ENCODE measurements around the gene EXTL1.

Gene EXTL1

DNA sequence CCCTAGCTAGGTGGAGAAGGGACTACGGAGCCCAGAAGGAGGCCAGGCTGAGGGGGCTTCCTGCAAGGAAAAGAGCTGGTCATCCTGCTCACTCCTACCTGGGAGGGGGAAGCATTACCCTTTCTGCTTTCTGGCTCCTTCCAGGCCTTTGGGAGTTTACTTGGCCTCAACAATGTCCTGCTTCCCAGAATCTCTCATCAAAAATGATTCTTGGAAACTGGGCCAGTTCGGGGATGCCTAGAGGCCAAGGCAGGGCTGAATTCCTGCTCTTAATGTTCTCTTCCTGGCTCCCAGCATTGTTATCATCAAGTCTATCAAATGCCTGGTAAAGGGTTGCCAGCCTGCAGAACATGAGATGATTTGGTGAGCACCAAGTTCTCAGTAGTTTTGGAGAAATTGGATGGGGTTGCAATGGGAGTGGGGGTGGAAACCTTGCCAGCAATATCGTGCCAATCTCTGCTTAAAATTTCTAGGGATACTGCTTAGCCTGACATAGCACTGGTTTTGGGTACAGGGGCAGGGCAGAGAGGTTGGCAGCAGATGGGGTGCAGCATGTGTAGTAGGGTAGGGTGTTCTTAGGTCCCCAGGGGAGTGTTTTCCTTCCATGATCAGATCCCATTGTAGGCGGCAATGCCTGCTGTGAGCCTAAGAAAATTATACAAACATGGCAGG lies 16.0 kb upstream of the EXTL1 start:
- H3K4me3 Mint-ChIP-seq: no peak overlapping the region
- no peaks in the 10 kb centered on the region for H3K4me1 Mint-ChIP-seq (ENCODE audit: low read depth in 2 of 2)
- DNase-seq (no peak), ATAC-seq (replicated peaks) (no peak)
- H3K27ac Mint-ChIP-seq: no peak overlapping the region
- peaks cover 29 to 53% of the 10 kb centered on the region in 2 donors for H3K27me3 Mint-ChIP-seq
- no peaks in the 10 kb centered on the region for H3K9me3 Mint-ChIP-seq
- no peaks in the 10 kb centered on the region for H3K36me3 Mint-ChIP-seq (ENCODE audit: insufficient read depth)

DNA sequence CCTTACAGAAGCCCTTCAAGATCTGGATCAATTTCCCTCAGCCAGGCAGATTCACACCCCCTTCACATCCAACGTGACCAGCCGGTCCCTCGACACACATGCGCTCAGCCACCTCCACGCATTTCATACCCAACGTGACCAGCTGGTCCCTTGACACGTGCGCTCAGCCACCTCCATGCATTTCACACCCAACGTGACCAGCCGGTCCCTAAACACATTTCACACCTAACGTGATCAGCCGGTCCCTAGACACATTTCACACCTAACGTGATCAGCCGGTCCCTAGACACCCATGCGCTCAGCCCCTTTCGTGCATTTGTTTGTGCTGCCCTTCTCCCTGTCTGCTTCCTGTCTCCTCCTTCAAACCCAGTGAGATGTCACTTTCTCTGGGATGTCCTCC lies 14.9 kb upstream of the EXTL1 start:
- no peaks in the 10 kb centered on the region for H3K36me3 Mint-ChIP-seq (ENCODE audit: insufficient read depth)
- ATAC-seq (replicated peaks): no peak
- no peaks in the 10 kb centered on the region for H3K4me1 Mint-ChIP-seq (ENCODE audit: low read depth in 2 of 2)

GRCh38 chr1:26009796-26010447 lies 11.7 kb upstream of the EXTL1 start:
- DNase-seq (no peak), ATAC-seq (replicated peaks) (no peak)
- H3K4me1 Mint-ChIP-seq (ENCODE audit: low read depth in 2 of 2): no peaks in the 10 kb centered on the region
- H3K9me3 Mint-ChIP-seq: no peaks in the 10 kb centered on the region
- no peak overlapping the region for H3K4me3 Mint-ChIP-seq
- H3K36me3 Mint-ChIP-seq (ENCODE audit: insufficient read depth): peaks cover 3% of the 10 kb centered on the region
- no peak overlapping the region for H3K27ac Mint-ChIP-seq
- peaks cover 20 to 36% of the 10 kb centered on the region in 2 donors for H3K27me3 Mint-ChIP-seq

More for the DNA sequence above, 14.9 kb upstream of the EXTL1 start:
- H3K27ac Mint-ChIP-seq: no peak overlapping the region
- no peak for DNase-seq
- no peak overlapping the region for H3K4me3 Mint-ChIP-seq
- H3K9me3 Mint-ChIP-seq: no peaks in the 10 kb centered on the region
- peaks cover 29 to 53% of the 10 kb centered on the region in 2 donors for H3K27me3 Mint-ChIP-seq

DNA sequence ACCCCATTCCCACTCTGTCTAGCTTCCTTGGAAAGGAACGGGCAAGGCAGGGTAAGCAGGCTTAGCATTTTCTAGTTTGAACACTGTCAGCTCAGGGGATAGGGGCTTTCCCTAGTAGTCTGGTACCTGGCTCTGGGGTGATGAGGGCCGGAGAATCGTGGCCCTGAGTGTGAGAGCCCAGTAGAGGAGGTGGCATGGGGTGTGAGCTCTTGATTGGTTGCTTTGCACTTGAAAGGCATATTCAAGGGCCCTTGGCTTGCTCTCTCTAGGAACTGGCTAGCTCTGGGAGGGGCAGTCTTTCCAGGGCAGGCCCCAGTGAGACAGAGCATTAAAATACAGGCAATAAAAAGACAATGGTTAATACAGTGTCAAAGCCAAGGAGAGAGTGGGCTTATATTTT lies 10.8 kb upstream of the EXTL1 start:
- Mint-ChIP-seq H3K4me3 (no peak overlapping the region), H3K27me3 (peaks cover 15 to 27% of the 10 kb centered on the region in 2 donors), H3K9me3 (no peaks in the 10 kb centered on the region), H3K36me3 (ENCODE audit: insufficient read depth) (peaks cover 3% of the 10 kb centered on the region), H3K4me1 (ENCODE audit: low read depth in 2 of 2) (no peaks in the 10 kb centered on the region), H3K27ac (no peak overlapping the region)
- DNase-seq (no peak), ATAC-seq (replicated peaks) (no peak)

- no peaks in the 10 kb centered on the region for H3K9me3 Mint-ChIP-seq
- ATAC-seq (replicated peaks) (no peak), DNase-seq (no peak)
- H3K27ac Mint-ChIP-seq: no peak overlapping the region
- H3K4me3 Mint-ChIP-seq: no peak overlapping the region
- peaks cover 3% of the 10 kb centered on the region for H3K36me3 Mint-ChIP-seq (ENCODE audit: insufficient read depth)
- peaks cover 4 to 15% of the 10 kb centered on the region in 2 donors for H3K27me3 Mint-ChIP-seq
- H3K4me1 Mint-ChIP-seq (ENCODE audit: low read depth in 2 of 2): no peaks in the 10 kb centered on the region
Measured at GRCh38 chr1:26012864-26013263, 8.7 kb upstream of the EXTL1 start.

DNA sequence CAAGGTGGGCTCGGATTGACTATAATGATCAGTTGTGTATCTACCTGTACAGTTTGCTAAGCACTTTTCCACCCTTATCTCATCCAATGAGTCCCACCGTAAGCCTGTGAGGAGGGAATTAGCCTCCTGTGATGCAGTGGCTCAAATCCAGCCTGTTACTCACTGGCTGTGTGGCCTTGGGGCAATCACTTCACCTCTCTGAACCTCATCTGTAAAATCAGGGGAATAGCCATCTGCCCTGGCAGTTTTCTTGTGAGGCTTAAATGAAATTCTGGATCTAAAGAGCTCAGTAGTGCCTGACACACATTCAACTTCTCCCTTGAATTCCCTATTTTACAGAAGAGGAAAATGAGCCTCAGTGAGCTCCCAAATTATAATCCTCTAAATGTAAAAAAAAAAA lies 7.4 kb upstream of the EXTL1 start:
- Mint-ChIP-seq H3K4me1 (ENCODE audit: low read depth in 2 of 2) (no peaks in the 10 kb centered on the region), H3K27me3 (peaks cover 4 to 10% of the 10 kb centered on the region in 2 donors), H3K9me3 (no peaks in the 10 kb centered on the region), H3K27ac (no peak overlapping the region), H3K36me3 (ENCODE audit: insufficient read depth) (peaks cover 3% of the 10 kb centered on the region), H3K4me3 (no peak overlapping the region)
- ATAC-seq (replicated peaks) (no peak), DNase-seq (no peak)

DNA sequence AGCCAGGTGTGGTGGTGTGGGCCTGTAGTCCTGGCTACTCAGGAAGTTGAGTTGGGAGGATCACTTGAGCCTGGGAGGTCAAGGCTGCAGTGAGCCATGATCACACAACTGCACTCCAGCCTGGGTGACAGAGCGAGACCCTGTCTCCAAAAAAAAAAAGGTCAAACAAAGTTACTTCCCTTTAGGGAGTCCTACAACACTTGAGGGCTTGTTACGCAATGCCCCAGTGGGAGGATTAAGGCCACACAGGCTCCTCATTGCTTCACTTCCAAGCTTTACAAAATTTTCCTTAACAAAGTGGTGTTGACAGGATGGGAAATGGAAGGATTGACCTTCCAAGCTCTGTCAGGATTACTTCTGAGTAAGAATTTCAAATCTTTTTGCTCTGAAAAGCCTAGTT lies 6.2 kb upstream of the EXTL1 start:
- peaks cover 3% of the 10 kb centered on the region for H3K36me3 Mint-ChIP-seq (ENCODE audit: insufficient read depth)
- peaks cover 0 to 7% of the 10 kb centered on the region in 2 donors for H3K27me3 Mint-ChIP-seq
- no peak overlapping the region for H3K27ac Mint-ChIP-seq
- no peak overlapping the region for H3K4me3 Mint-ChIP-seq
- no peaks in the 10 kb centered on the region for H3K9me3 Mint-ChIP-seq
- DNase-seq: no peak
- H3K4me1 Mint-ChIP-seq (ENCODE audit: low read depth in 2 of 2): peaks cover 3% of the 10 kb centered on the region in 2 donors
- ATAC-seq (replicated peaks): no peak

- Mint-ChIP-seq H3K36me3 (ENCODE audit: insufficient read depth) (peaks cover 3% of the 10 kb centered on the region), H3K27me3 (peaks cover 0 to 10% of the 10 kb centered on the region in 2 donors), H3K4me1 (ENCODE audit: low read depth in 2 of 2) (peaks cover 3% of the 10 kb centered on the region in 2 donors), H3K9me3 (no peaks in the 10 kb centered on the region), H3K27ac (no peak overlapping the region), H3K4me3 (no peak overlapping the region)
- ATAC-seq (replicated peaks) (no peak), DNase-seq (no peak)
Measured at GRCh38 chr1:26016258-26016952, 5.2 kb upstream of the EXTL1 start.

- no peaks in the 10 kb centered on the region for H3K9me3 Mint-ChIP-seq
- no peak overlapping the region for H3K4me3 Mint-ChIP-seq
- H3K27me3 Mint-ChIP-seq: peaks cover 0 to 13% of the 10 kb centered on the region in 2 donors
- peaks cover 3% of the 10 kb centered on the region in 2 donors for H3K4me1 Mint-ChIP-seq (ENCODE audit: low read depth in 2 of 2)
- H3K36me3 Mint-ChIP-seq (ENCODE audit: insufficient read depth): peaks cover 3% of the 10 kb centered on the region
- H3K27ac Mint-ChIP-seq: no peak overlapping the region
- ATAC-seq (replicated peaks) (peak; percentile 24), DNase-seq (no peak)
Measured at GRCh38 chr1:26016953-26017545, 4.5 kb upstream of the EXTL1 start.

GRCh38 chr1:26017606-26018005 lies 4.0 kb upstream of the EXTL1 start:
- no peak overlapping the region for H3K27ac Mint-ChIP-seq
- H3K27me3 Mint-ChIP-seq: peaks cover 0 to 13% of the 10 kb centered on the region in 2 donors
- no peak for DNase-seq
- no peak overlapping the region for H3K4me3 Mint-ChIP-seq
- ATAC-seq (replicated peaks): no peak
- H3K4me1 Mint-ChIP-seq (ENCODE audit: low read depth in 2 of 2): peaks cover 3% of the 10 kb centered on the region in 2 donors
- no peaks in the 10 kb centered on the region for H3K9me3 Mint-ChIP-seq
- peaks cover 2% of the 10 kb centered on the region for H3K36me3 Mint-ChIP-seq (ENCODE audit: insufficient read depth)

GRCh38 chr1:26019641-26020315 lies 1.8 kb upstream of the EXTL1 start:
- ATAC-seq (replicated peaks): no peak
- peaks cover 0 to 13% of the 10 kb centered on the region in 2 donors for H3K27me3 Mint-ChIP-seq
- DNase-seq: no peak
- H3K4me1 Mint-ChIP-seq (ENCODE audit: low read depth in 2 of 2): peaks cover 3% of the 10 kb centered on the region in 2 donors
- H3K36me3 Mint-ChIP-seq (ENCODE audit: insufficient read depth): no peaks in the 10 kb centered on the region
- H3K4me3 Mint-ChIP-seq: no peak overlapping the region
- no peak overlapping the region for H3K27ac Mint-ChIP-seq
- H3K9me3 Mint-ChIP-seq: no peaks in the 10 kb centered on the region

GRCh38 chr1:26020330-26020768 lies 1.2 kb upstream of the EXTL1 start:
- ATAC-seq (replicated peaks) (no peak), DNase-seq (no peak)
- Mint-ChIP-seq H3K27ac (no peak overlapping the region), H3K4me1 (ENCODE audit: low read depth in 2 of 2) (peaks cover 3% of the 10 kb centered on the region in 2 donors), H3K36me3 (ENCODE audit: insufficient read depth) (no peaks in the 10 kb centered on the region), H3K4me3 (no peak overlapping the region), H3K9me3 (no peaks in the 10 kb centered on the region), H3K27me3 (peaks cover 0 to 13% of the 10 kb centered on the region in 2 donors)

Data from effector memory CD8-positive, alpha-beta T cell (primary cell).